Measurements from ENCODE around the gene DDX6.

GRCh38 chr11:118748056-118748455, 42.9 kb downstream of the DDX6 start:
- peak; percentile 51 for TF ChIP-seq YY1 (IDR thresholded peaks at IDR 0.05)
- TF ChIP-seq SP1 (IDR thresholded peaks at IDR 0.05) = peak; percentile 85
- TF ChIP-seq, protein P1, sequence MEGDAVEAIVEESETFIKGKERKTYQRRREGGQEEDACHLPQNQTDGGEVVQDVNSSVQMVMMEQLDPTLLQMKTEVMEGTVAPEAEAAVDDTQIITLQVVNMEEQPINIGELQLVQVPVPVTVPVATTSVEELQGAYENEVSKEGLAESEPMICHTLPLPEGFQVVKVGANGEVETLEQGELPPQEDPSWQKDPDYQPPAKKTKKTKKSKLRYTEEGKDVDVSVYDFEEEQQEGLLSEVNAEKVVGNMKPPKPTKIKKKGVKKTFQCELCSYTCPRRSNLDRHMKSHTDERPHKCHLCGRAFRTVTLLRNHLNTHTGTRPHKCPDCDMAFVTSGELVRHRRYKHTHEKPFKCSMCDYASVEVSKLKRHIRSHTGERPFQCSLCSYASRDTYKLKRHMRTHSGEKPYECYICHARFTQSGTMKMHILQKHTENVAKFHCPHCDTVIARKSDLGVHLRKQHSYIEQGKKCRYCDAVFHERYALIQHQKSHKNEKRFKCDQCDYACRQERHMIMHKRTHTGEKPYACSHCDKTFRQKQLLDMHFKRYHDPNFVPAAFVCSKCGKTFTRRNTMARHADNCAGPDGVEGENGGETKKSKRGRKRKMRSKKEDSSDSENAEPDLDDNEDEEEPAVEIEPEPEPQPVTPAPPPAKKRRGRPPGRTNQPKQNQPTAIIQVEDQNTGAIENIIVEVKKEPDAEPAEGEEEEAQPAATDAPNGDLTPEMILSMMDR (IDR thresholded peaks at IDR 0.05; ENCODE audit: low read depth, low read length, missing input control) = no peak
- TF ChIP-seq MAX (IDR thresholded peaks at IDR 0.05) = peak; percentile 37
- peak; percentile 88 for TF ChIP-seq HNF4G (IDR thresholded peaks at IDR 0.05)
- peak in 1 of 2 donors; percentile 11 for TF ChIP-seq GABPA (IDR thresholded peaks at IDR 0.05 in 1 of 2, conservative IDR thresholded peaks at IDR 0.05 in 1 of 2)
- TF ChIP-seq, protein P2, sequence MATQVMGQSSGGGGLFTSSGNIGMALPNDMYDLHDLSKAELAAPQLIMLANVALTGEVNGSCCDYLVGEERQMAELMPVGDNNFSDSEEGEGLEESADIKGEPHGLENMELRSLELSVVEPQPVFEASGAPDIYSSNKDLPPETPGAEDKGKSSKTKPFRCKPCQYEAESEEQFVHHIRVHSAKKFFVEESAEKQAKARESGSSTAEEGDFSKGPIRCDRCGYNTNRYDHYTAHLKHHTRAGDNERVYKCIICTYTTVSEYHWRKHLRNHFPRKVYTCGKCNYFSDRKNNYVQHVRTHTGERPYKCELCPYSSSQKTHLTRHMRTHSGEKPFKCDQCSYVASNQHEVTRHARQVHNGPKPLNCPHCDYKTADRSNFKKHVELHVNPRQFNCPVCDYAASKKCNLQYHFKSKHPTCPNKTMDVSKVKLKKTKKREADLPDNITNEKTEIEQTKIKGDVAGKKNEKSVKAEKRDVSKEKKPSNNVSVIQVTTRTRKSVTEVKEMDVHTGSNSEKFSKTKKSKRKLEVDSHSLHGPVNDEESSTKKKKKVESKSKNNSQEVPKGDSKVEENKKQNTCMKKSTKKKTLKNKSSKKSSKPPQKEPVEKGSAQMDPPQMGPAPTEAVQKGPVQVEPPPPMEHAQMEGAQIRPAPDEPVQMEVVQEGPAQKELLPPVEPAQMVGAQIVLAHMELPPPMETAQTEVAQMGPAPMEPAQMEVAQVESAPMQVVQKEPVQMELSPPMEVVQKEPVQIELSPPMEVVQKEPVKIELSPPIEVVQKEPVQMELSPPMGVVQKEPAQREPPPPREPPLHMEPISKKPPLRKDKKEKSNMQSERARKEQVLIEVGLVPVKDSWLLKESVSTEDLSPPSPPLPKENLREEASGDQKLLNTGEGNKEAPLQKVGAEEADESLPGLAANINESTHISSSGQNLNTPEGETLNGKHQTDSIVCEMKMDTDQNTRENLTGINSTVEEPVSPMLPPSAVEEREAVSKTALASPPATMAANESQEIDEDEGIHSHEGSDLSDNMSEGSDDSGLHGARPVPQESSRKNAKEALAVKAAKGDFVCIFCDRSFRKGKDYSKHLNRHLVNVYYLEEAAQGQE (IDR thresholded peaks at IDR 0.05) = no peak
- no peak for TF ChIP-seq FOXA1 (IDR thresholded peaks at IDR 0.05)
- TF ChIP-seq TAF1 (conservative IDR thresholded peaks at IDR 0.05) = no peak
- TF ChIP-seq JUND (IDR thresholded peaks at IDR 0.05) = peak; percentile 40 to 75
- TF ChIP-seq RXRA (IDR thresholded peaks at IDR 0.05) = peak; percentile 96
- no peak for TF ChIP-seq EGR1 (IDR thresholded peaks at IDR 0.05; ENCODE audit: low read depth in 2 of 2)
- TF ChIP-seq NR2F2 (IDR thresholded peaks at IDR 0.05) = peak; percentile 80

Data from liver (tissue), 3 donors.